Choroid plexus epithelial cell (primary cell): ENCODE results near the gene RALGPS1.

Source experiments
- DNase-seq: peaks from one replicate; pipeline ENCODE4 v3.0.0-alpha.2; 2010; ENCODE audit warnings: low read depth
- H3K4me3 ChIP-seq: 2 replicates; pipeline ENCODE4 v1.5.1; 2011; ENCODE audit warnings: low read depth, mild to moderate bottlenecking, control low read depth, low read length, moderate library complexity
- TF ChIP-seq, protein P1 (sequence below): conservative IDR thresholded peaks from 2 replicates; pipeline ENCODE4 v1.5.1; 2011; ENCODE audit warnings: low read depth, mild to moderate bottlenecking, control low read depth, inconsistent platforms, low read length, moderate library complexity

Gene RALGPS1

DNA sequence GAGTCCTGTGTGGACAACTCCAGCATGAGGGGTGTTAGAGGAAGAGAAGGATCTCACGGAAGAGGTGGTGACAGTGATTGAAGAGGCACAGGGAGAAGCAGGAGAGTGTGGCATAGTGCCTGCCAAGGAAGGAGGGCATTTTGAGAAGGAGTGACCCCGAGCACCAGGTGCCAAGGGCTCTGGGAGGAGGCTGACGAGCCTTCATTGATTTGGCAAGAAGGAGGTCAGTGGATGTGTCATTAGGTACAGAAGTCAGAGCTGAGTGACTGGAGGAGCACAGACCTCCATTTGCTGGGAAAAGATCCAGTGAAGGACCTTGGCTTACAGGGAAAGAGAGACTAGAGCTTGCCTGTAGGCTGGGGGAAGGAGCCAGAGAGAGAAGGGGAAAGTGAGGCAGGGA, 278.2 kb downstream of the RALGPS1 start:
- TF ChIP-seq, protein P1, sequence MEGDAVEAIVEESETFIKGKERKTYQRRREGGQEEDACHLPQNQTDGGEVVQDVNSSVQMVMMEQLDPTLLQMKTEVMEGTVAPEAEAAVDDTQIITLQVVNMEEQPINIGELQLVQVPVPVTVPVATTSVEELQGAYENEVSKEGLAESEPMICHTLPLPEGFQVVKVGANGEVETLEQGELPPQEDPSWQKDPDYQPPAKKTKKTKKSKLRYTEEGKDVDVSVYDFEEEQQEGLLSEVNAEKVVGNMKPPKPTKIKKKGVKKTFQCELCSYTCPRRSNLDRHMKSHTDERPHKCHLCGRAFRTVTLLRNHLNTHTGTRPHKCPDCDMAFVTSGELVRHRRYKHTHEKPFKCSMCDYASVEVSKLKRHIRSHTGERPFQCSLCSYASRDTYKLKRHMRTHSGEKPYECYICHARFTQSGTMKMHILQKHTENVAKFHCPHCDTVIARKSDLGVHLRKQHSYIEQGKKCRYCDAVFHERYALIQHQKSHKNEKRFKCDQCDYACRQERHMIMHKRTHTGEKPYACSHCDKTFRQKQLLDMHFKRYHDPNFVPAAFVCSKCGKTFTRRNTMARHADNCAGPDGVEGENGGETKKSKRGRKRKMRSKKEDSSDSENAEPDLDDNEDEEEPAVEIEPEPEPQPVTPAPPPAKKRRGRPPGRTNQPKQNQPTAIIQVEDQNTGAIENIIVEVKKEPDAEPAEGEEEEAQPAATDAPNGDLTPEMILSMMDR = no peak
- no peak overlapping the region for H3K4me3 ChIP-seq
- DNase-seq = no peak

DNA sequence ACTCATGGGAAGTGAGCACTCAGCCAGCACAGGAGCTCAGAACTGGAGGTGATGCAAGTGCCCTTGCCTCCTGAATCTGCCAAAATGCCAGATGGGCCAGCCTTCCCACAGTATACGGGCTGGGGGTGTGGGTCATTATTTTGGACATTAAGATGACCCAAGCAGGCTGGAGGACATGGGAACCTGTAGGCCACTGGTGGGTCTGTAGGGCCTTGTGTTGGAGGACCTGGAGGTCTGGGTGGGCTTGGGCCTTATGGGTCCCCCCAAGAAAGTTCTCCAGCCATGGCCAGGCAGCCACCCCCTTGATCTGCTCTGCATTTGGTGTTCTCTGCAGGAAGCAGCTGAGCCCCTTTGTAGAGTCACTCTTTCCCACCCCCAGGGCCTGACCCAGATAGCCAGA, 278.9 kb downstream of the RALGPS1 start:
- TF ChIP-seq, protein P1 = no peak
- DNase-seq = no peak
- no peak overlapping the region for H3K4me3 ChIP-seq

DNA sequence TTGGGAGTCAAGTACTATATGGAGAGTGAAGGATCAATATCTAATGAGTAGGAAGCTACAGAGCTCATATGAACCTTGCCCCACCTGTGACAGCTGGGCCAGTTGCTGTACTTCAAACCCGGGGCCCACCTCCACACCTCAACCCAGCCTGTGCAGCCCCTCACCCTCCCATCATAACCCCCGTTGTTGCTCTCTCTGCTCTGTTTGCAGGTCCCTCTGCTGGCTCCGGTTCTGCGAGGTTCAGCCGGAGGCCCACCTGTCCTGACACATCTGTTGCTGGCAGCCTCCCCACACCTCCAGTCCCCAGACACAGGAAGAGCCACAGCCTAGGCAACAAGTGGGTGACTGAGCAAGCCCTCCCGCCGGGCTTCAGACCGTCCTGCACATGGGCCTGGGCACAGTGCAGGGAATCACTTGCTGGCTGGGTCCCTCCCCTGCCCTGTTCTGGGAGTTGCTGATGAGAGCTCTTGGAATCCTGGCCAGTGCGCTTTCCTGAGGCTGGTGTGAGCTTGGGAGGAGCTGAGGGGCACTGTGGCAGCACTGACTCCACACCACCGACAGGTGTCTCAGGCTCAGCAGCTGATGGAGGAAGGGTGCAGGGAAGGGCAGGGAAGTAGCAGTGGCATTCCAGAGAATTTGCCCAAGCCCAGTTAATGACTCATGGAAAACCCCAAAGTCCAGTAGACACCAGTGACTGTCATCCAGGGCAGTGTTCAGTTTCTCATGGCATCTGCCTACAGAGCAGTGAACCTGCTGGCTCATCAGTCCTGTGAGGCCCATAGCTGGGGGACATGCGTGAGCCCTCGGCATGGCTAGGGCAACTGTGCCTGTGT, 280.5 kb downstream of the RALGPS1 start:
- TF ChIP-seq, protein P1 = no peak
- no peak overlapping the region for H3K4me3 ChIP-seq
- no peak for DNase-seq

DNA sequence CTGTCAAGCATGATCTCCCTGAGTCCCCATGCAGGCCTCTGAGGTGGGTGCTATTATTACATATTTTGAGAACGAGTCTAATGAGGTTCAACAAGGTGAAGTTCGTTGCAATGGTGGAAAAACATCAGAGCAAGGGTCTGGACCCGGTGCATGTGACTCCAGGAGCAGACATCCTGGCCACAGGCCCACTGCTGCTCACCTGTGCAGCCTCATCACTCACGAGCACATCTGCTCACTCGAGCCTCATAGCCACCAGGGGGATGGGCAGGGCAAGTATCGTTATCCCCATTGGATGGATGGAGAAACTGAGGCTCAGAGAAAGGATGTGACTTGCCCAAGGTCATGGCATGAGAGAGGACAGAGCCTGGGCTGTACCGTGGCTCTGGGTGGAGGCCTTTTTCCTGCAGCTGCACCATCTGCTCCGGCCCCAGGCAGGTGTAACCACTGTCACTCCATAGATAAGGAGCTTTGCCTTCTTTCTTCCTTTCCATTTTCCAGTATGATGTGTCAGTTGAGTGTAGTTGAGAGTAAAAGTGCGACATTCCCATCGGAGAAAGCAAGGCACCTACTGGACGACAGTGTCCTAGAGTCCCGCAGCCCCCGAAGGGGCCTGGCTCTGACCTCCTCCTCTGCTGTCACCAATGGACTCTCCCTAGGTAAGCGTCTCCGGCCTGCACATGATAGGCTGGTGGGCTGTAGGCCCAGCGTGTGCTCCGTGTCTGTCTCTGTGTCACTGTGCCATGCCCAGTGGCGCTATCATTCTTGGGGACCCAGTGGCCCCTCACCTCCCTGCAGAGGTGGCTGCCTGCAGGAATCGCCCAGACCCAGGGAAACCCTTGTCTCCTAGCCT, 281.6 kb downstream of the RALGPS1 start:
- no peak for DNase-seq
- TF ChIP-seq, protein P1 = no peak
- H3K4me3 ChIP-seq = no peak overlapping the region

DNA sequence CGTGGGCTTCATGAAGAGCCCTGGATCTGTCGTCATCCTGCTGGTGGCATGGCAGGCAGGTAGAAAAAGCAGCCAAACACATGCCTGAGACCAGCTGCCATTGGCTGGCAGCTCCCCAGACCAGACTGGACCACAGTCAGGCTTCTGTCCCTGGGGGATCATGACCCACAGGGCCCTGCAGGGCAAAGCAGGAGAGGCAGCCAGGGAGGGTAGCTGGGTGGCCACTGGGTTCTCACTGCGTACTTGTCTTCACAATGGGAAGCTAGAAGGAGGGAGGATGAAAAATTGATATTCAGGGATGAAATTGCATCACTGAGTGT, 282.2 kb downstream of the RALGPS1 start:
- no peak for DNase-seq
- no peak overlapping the region for H3K4me3 ChIP-seq
- TF ChIP-seq, protein P1 = no peak

DNA sequence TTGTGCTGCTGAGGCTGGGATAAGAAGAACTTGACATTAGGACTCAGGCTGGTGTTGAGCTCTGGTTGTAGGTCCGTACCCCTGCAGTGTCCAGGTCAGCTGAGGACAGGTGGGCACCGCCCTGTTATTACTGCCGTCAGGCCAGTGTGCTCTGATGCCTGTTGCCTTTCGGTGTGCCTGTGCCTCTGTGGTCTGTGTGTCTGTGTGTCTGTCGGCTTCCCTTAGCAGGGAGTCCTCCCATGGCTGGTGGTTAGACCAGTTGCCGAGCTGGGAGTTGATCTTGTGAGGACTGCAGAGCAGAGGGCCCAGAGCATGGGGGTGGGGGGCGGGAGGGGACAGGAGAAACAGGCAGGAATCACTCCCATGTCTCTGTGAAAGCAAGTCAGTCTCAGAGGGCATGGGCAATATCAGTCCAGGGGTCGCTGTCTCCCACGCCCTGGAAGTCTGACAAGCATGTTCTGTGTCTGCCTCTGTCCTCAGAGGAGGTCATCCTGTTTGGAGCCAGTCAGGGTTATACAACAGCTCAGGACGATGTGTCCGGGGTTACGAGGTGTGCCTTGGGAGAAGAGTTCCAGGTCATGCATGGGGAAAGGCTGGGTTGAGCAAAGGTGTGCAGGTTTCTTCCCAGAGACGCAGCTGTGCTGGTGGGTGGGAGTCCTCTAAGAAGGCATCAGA, 282.7 kb downstream of the RALGPS1 start:
- no peak overlapping the region for H3K4me3 ChIP-seq
- TF ChIP-seq, protein P1 = no peak
- no peak for DNase-seq
